H9 (cell line): ENCODE data around the gene NFKB1. TPM values are rescaled to one million over a fixed set of nuclear protein-coding genes. Genes with fewer than 3 reads are reported as not detected.

Experiments used
- DNase-seq: peaks from one replicate; pipeline ENCODE4 v3.0.0-alpha.2; 2017
- H2AFZ ChIP-seq: one replicate; pipeline ENCODE4 v1.6.1; 2013; ENCODE audit warnings: mild to moderate bottlenecking, low read length, control low read depth, moderate library complexity
- H2AK5ac ChIP-seq: 2 replicates; pipeline ENCODE4 v1.6.1; 2013; ENCODE audit warnings: low read length, control low read depth, mixed read lengths; ENCODE audit not compliant: insufficient read length
- H2BK120ac ChIP-seq: one replicate; pipeline ENCODE4 v1.6.1; 2013; ENCODE audit warnings: low read depth, mild to moderate bottlenecking, low read length, control low read depth, inconsistent platforms; ENCODE audit not compliant: poor library complexity, severe bottlenecking
- H2BK12ac ChIP-seq: 2 replicates; pipeline ENCODE4 v1.6.1; 2013; ENCODE audit warnings: low read length, control low read depth, mixed read lengths, low read depth; ENCODE audit not compliant: insufficient read length
- H2BK15ac ChIP-seq: 2 replicates; pipeline ENCODE4 v1.6.1; 2013; ENCODE audit warnings: low read depth, low read length, control low read depth
- H2BK20ac ChIP-seq: one replicate; pipeline ENCODE4 v1.6.1; 2013; ENCODE audit warnings: low read depth, mild to moderate bottlenecking, low read length, control low read depth, inconsistent platforms; ENCODE audit not compliant: poor library complexity, severe bottlenecking
- H2BK5ac ChIP-seq: 2 replicates; pipeline ENCODE4 v1.6.1; 2013; ENCODE audit warnings: low read length, control low read depth, mixed read lengths; ENCODE audit not compliant: insufficient read length
- H3K14ac ChIP-seq: 2 replicates; pipeline ENCODE4 v1.6.1; 2013; ENCODE audit warnings: low read length, control low read depth; ENCODE audit not compliant: insufficient read depth
- H3K18ac ChIP-seq: 2 replicates; pipeline ENCODE4 v1.6.1; 2013; ENCODE audit warnings: low read depth, mild to moderate bottlenecking, mixed read lengths, low read length, control low read depth; ENCODE audit not compliant: insufficient read length
- H3K23ac ChIP-seq: 2 replicates; pipeline ENCODE4 v1.6.1; 2013; ENCODE audit warnings: low read length, control low read depth, mixed read lengths, low read depth; ENCODE audit not compliant: insufficient read length
- H3K23me2 ChIP-seq: 2 replicates; pipeline ENCODE4 v1.6.1; 2013; ENCODE audit warnings: low read depth, mild to moderate bottlenecking, mixed read lengths, low read length, control low read depth; ENCODE audit not compliant: insufficient read length, poor library complexity, severe bottlenecking
- H3K27ac ChIP-seq: 2 replicates; pipeline ENCODE4 v1.5.1; 2013; ENCODE audit warnings: low read length, control low read depth, mixed read lengths, low read depth; ENCODE audit not compliant: insufficient read length
- H3K27me3 ChIP-seq: 2 replicates; pipeline ENCODE4 v1.6.1; 2013; ENCODE audit warnings: low read length, control low read depth, inconsistent platforms; ENCODE audit not compliant: insufficient read depth
- H3K4ac ChIP-seq: 2 replicates; pipeline ENCODE4 v1.6.1; 2013; ENCODE audit warnings: low read depth, mild to moderate bottlenecking, control low read depth, inconsistent platforms, low read length, moderate library complexity
- H3K4me1 ChIP-seq: 2 replicates; pipeline ENCODE4 v1.6.1; 2013; ENCODE audit warnings: low read length, control low read depth, inconsistent platforms; ENCODE audit not compliant: insufficient read depth
- H3K4me2 ChIP-seq: 2 replicates; pipeline ENCODE4 v1.6.1; 2013; ENCODE audit warnings: low read length, control low read depth, mixed read lengths; ENCODE audit not compliant: insufficient read length, insufficient read depth
- H3K56ac ChIP-seq: 2 replicates; pipeline ENCODE4 v1.6.1; 2013; ENCODE audit warnings: low read depth, mild to moderate bottlenecking, mixed read lengths, low read length, control low read depth; ENCODE audit not compliant: insufficient read length
- H3K79me1 ChIP-seq: 2 replicates; pipeline ENCODE4 v1.6.1; 2013; ENCODE audit warnings: low read depth, mild to moderate bottlenecking, moderate library complexity, low read length, control low read depth, inconsistent platforms; ENCODE audit not compliant: insufficient read depth, poor library complexity, severe bottlenecking
- H3K79me2 ChIP-seq: 2 replicates; pipeline ENCODE4 v1.6.1; 2013; ENCODE audit warnings: low read length, control low read depth, inconsistent platforms; ENCODE audit not compliant: insufficient read depth
- H3K9ac ChIP-seq: 2 replicates; pipeline ENCODE4 v1.6.1; 2013; ENCODE audit warnings: low read length, control low read depth, mixed read lengths; ENCODE audit not compliant: insufficient read length; ENCODE audit errors: extremely low read depth
- H3K9me3 ChIP-seq: one replicate; pipeline ENCODE4 v1.6.1; 2013; ENCODE audit warnings: low read depth, low read length, inconsistent platforms; ENCODE audit not compliant: control insufficient read depth
- H3T11ph ChIP-seq: one replicate; pipeline ENCODE4 v1.6.1; 2013; ENCODE audit warnings: mild to moderate bottlenecking, low read length, control low read depth, inconsistent platforms
- H4K20me1 ChIP-seq: one replicate; pipeline ENCODE4 v1.6.1; 2013; ENCODE audit not compliant: control insufficient read depth, insufficient read length, insufficient read depth
- H4K5ac ChIP-seq: 2 replicates; pipeline ENCODE4 v1.6.1; 2013; ENCODE audit warnings: low read depth, mild to moderate bottlenecking, mixed read lengths, low read length, control low read depth; ENCODE audit not compliant: insufficient read length
- H4K8ac ChIP-seq: replicated peaks from 2 replicates; pipeline ENCODE4 v1.6.1; 2013; ENCODE audit warnings: low read length, control low read depth, mixed read lengths, low read depth; ENCODE audit not compliant: insufficient read length
- H4K91ac ChIP-seq: 2 replicates; pipeline ENCODE4 v1.6.1; 2013; ENCODE audit warnings: low read depth, mild to moderate bottlenecking, moderate library complexity, mixed read lengths, low read length, control low read depth; ENCODE audit not compliant: insufficient read length
- H3K27ac Mint-ChIP-seq, 3 experiments: 2 replicates in 2 of 3; 3 replicates in 1 of 3; pipeline ENCODE4 v1.8.0; 2020 to 2021; ENCODE audit warnings: mixed read lengths in 3 of 3, mild to moderate bottlenecking in 1 of 3, moderate library complexity in 1 of 3
- H3K27me3 Mint-ChIP-seq: 2 replicates; pipeline ENCODE4 v1.8.0; 2021; ENCODE audit warnings: low read depth, mild to moderate bottlenecking, moderate library complexity, mixed read lengths
- H3K36me3 Mint-ChIP-seq, 3 experiments: 2 replicates in 2 of 3; 3 replicates in 1 of 3; pipeline ENCODE4 v1.8.0; 2020 to 2021; ENCODE audit warnings: low read depth in 3 of 3, mixed read lengths in 3 of 3; ENCODE audit not compliant: insufficient read depth in 1 of 3
- H3K4me1 Mint-ChIP-seq, 2 experiments: 2 replicates each; pipeline ENCODE4 v1.8.0; 2020; ENCODE audit warnings: mixed read lengths in 2 of 2
- H3K4me3 Mint-ChIP-seq, 2 experiments: 2 replicates in 1 of 2; 3 replicates in 1 of 2; pipeline ENCODE4 v1.8.0; 2020 to 2021; ENCODE audit warnings: mild to moderate bottlenecking in 2 of 2, mixed read lengths in 2 of 2, moderate library complexity in 1 of 2
- H3K9me3 Mint-ChIP-seq, 2 experiments: 2 replicates in 1 of 2; 3 replicates in 1 of 2; pipeline ENCODE4 v1.8.0; 2020; ENCODE audit warnings: mild to moderate bottlenecking in 2 of 2, mixed read lengths in 2 of 2, moderate library complexity in 1 of 2
- CTCF ChIP-seq: fragments of 200-600 bp; sonication (generic); conservative IDR thresholded peaks from 3 replicates; pipeline ENCODE4 v1.8.0; 2021; ENCODE audit warnings: antibody characterized with exemption, mild to moderate bottlenecking
- WGBS: extraction: QIAGEN DNeasy Blood & Tissue Kit; methylation state at CpG from one replicate; pipeline ENCODE4 v1.1.7; 2013; ENCODE audit warnings: missing lambda C conversion rate, low lambda C conversion rate, mixed read lengths; ENCODE audit not compliant: insufficient read length; ENCODE audit errors: extremely low coverage; 5-methylcytosine and 5-hydroxymethylcytosine counted together
- total RNA-seq: library from RNA; stranded (reverse); gene quantifications from 2 replicates; pipeline ENCODE4 v1.2.1, GENCODE V29; 2021

The NFKB1 gene
- total RNA-seq, 1 experiment from 2014 or later, result 5.7 TPM

GRCh38 chr4:102525504-102525903 is 24.3 kb downstream of the NFKB1 start:
- H2BK12ac ChIP-seq, result no peak overlapping the region
- Mint-ChIP-seq H3K27me3 (no peaks in the 10 kb centered on the region), H3K9me3 (no peaks in the 10 kb centered on the region), H3K36me3 (no peaks in the 10 kb centered on the region), H3K4me3 (no peak overlapping the region), H3K27ac (no peak overlapping the region), H3K4me1 (peaks cover 11 to 12% of the 10 kb centered on the region in 2 experiments)
- no peak overlapping the region for H2AK5ac ChIP-seq
- no peak overlapping the region for H3K4ac ChIP-seq
- H3K9ac ChIP-seq, result no peak overlapping the region
- H4K5ac ChIP-seq, result no peak overlapping the region
- no peak overlapping the region for H3K56ac ChIP-seq
- no CpG with 5 or more reads among the region's 1 CpG for WGBS
- H3K4me1 ChIP-seq, result peaks cover 3% of the 10 kb centered on the region; the same call in 1 of the 2 replicates
- TF ChIP-seq CTCF, result no peak
- no peak overlapping the region for H3T11ph ChIP-seq
- H3K27ac ChIP-seq, result no peak overlapping the region
- no peak overlapping the region for H3K23ac ChIP-seq
- no peak overlapping the region for H2BK120ac ChIP-seq
- H3K14ac ChIP-seq, result no peak overlapping the region
- H3K23me2 ChIP-seq, result no peaks in the 10 kb centered on the region
- DNase-seq, result no peak
- no peak overlapping the region for H2BK15ac ChIP-seq
- no peaks in the 10 kb centered on the region for H3K27me3 ChIP-seq
- no peak overlapping the region for H4K91ac ChIP-seq
- H3K79me1 ChIP-seq, result no peaks in the 10 kb centered on the region
- no peak overlapping the region for H3K18ac ChIP-seq
- no peaks in the 10 kb centered on the region for H3K79me2 ChIP-seq
- H3K9me3 ChIP-seq, result no peaks in the 10 kb centered on the region
- H2BK5ac ChIP-seq, result no peak overlapping the region
- H2AFZ ChIP-seq, result no peak overlapping the region
- no peak overlapping the region for H2BK20ac ChIP-seq
- no peak overlapping the region for H4K8ac ChIP-seq
- no peaks in the 10 kb centered on the region for H4K20me1 ChIP-seq
- H3K4me2 ChIP-seq, result no peak overlapping the region
